D721Med (cell line): ENCODE data around the gene NOL11.
"Not testable (repeated sequence)": the region's sequence is repeated elsewhere in the genome, so short reads cannot be mapped to it uniquely, and the experiment has no call there.

Experiments
- DNase-seq: peaks from one replicate; pipeline ENCODE4 v3.0.0; 2011; ENCODE audit warnings: low spot score; ENCODE audit not compliant: insufficient read length
- FAIRE-seq: peaks from 2 replicates; lab custom pipeline; 2011; peaks lifted over from hg19 to GRCh38; lab: Jason Lieb, UNC
- CTCF ChIP-seq: IDR thresholded peaks from 2 replicates; pipeline ENCODE4 v1.5.1; 2012; ENCODE audit warnings: mild to moderate bottlenecking, control low read depth; ENCODE audit not compliant: insufficient read depth; ENCODE audit errors: missing control alignments

NOL11 gene

GRCh38 chr17:67746704-67747571 is 29.2 kb downstream of the NOL11 start:
- DNase-seq = no peak
- TF ChIP-seq CTCF = no peak
- no peak for FAIRE-seq

GRCh38 chr17:67747681-67748235 is 30.0 kb downstream of the NOL11 start:
- no peak for TF ChIP-seq CTCF
- DNase-seq (no peak), FAIRE-seq (no peak)

GRCh38 chr17:67750067-67750466 is 32.3 kb downstream of the NOL11 start:
- no peak for TF ChIP-seq CTCF
- DNase-seq = no peak
- FAIRE-seq = no peak

GRCh38 chr17:67751101-67752074 is 33.7 kb downstream of the NOL11 start:
- DNase-seq (no peak), FAIRE-seq (no peak)
- TF ChIP-seq CTCF = no peak

GRCh38 chr17:67752160-67752559 is 34.4 kb downstream of the NOL11 start:
- FAIRE-seq, DNase-seq: not testable (repeated sequence)

- no peak for TF ChIP-seq CTCF
- no peak for DNase-seq
- no peak for FAIRE-seq
Observed at GRCh38 chr17:67753026-67753425, 35.3 kb downstream of the NOL11 start.

- no peak for TF ChIP-seq CTCF
- FAIRE-seq (no peak), DNase-seq (no peak)
Observed at GRCh38 chr17:67754001-67754400, 36.3 kb downstream of the NOL11 start.

- not testable (repeated sequence) for DNase-seq, FAIRE-seq
Observed at GRCh38 chr17:67754686-67755085, 37.0 kb downstream of the NOL11 start.

- not testable (repeated sequence) for DNase-seq, FAIRE-seq
Observed at GRCh38 chr17:67756766-67757165, 39.0 kb downstream of the NOL11 start.
